Measurements from ENCODE around the gene CHRNA3. TPM values are rescaled to one million over a fixed set of nuclear protein-coding genes. Genes with fewer than 3 reads are reported as not detected.
"Not testable (repeated sequence)": the region's sequence is repeated elsewhere in the genome, so short reads cannot be mapped to it uniquely, and the experiment has no call there.

The CHRNA3 gene
- total RNA-seq, 1 donor from 2014 or later, result not detected

- peaks cover 2% of the 10 kb centered on the region for H3K4me1 Mint-ChIP-seq
- no peak for DNase-seq
These were observed 3.3 kb downstream of the CHRNA3 start for GRCh38 chr15:78617516-78617915.

GRCh38 chr15:78617076-78617475 is 3.7 kb downstream of the CHRNA3 start:
- no peaks in the 10 kb centered on the region for H3K36me3 Mint-ChIP-seq (ENCODE audit: low read depth)
- intact Hi-C loops (cut with micrococcal nuclease), result no loop called here
- H3K4me1 Mint-ChIP-seq, result peaks cover 2% of the 10 kb centered on the region
- H3K27ac Mint-ChIP-seq, result no peak overlapping the region
- H3K9me3 Mint-ChIP-seq, result no peaks in the 10 kb centered on the region
- H3K27me3 Mint-ChIP-seq, result peaks cover 29% of the 10 kb centered on the region
- no peak for DNase-seq
- H3K4me3 Mint-ChIP-seq, result no peak overlapping the region

More at GRCh38 chr15:78617516-78617915, 3.3 kb downstream of the CHRNA3 start:
- Mint-ChIP-seq H3K36me3 (ENCODE audit: low read depth) (no peaks in the 10 kb centered on the region), H3K27ac (no peak overlapping the region), H3K4me3 (no peak overlapping the region), H3K27me3 (peaks cover 32% of the 10 kb centered on the region), H3K9me3 (no peaks in the 10 kb centered on the region)
- intact Hi-C loops (cut with micrococcal nuclease), result no loop called here

GRCh38 chr15:78616506-78616905 is 4.3 kb downstream of the CHRNA3 start:
- H3K9me3 Mint-ChIP-seq, result no peaks in the 10 kb centered on the region
- no peaks in the 10 kb centered on the region for H3K36me3 Mint-ChIP-seq (ENCODE audit: low read depth)
- peaks cover 24% of the 10 kb centered on the region for H3K27me3 Mint-ChIP-seq
- intact Hi-C loops (cut with micrococcal nuclease), result no loop called here
- H3K4me1 Mint-ChIP-seq, result no peaks in the 10 kb centered on the region
- DNase-seq, result no peak
- no peak overlapping the region for H3K27ac Mint-ChIP-seq
- H3K4me3 Mint-ChIP-seq, result no peak overlapping the region

GRCh38 chr15:78615151-78615589 is 5.6 kb downstream of the CHRNA3 start:
- Mint-ChIP-seq H3K27ac (no peak overlapping the region), H3K36me3 (ENCODE audit: low read depth) (no peaks in the 10 kb centered on the region), H3K4me1 (no peaks in the 10 kb centered on the region), H3K27me3 (peaks cover 20% of the 10 kb centered on the region), H3K4me3 (no peak overlapping the region), H3K9me3 (no peaks in the 10 kb centered on the region)
- no peak for DNase-seq
- intact Hi-C loops (cut with micrococcal nuclease), result no loop called here

GRCh38 chr15:78614021-78614420 is 6.8 kb downstream of the CHRNA3 start:
- Mint-ChIP-seq H3K4me3 (no peak overlapping the region), H3K27me3 (peaks cover 12% of the 10 kb centered on the region), H3K4me1 (no peaks in the 10 kb centered on the region), H3K9me3 (no peaks in the 10 kb centered on the region), H3K36me3 (ENCODE audit: low read depth) (no peaks in the 10 kb centered on the region), H3K27ac (no peak overlapping the region)
- intact Hi-C loops (cut with micrococcal nuclease), result no loop called here
- DNase-seq, result no peak

GRCh38 chr15:78609551-78609950 is 11.2 kb downstream of the CHRNA3 start:
- H3K4me1 Mint-ChIP-seq, result not testable (repeated sequence)

GRCh38 chr15:78605680-78606079 is 15.1 kb downstream of the CHRNA3 start:
- Mint-ChIP-seq H3K27me3 (peaks cover 7% of the 10 kb centered on the region), H3K27ac (no peak overlapping the region), H3K36me3 (ENCODE audit: low read depth) (no peaks in the 10 kb centered on the region), H3K9me3 (no peaks in the 10 kb centered on the region), H3K4me1 (no peaks in the 10 kb centered on the region), H3K4me3 (no peak overlapping the region)
- intact Hi-C loops (cut with micrococcal nuclease), result no loop called here
- DNase-seq, result no peak

More at GRCh38 chr15:78609551-78609950, 11.2 kb downstream of the CHRNA3 start:
- H3K36me3 Mint-ChIP-seq (ENCODE audit: low read depth); DNase-seq; H3K27ac Mint-ChIP-seq; intact Hi-C loops (cut with micrococcal nuclease); H3K4me3 Mint-ChIP-seq; H3K27me3 Mint-ChIP-seq; H3K9me3 Mint-ChIP-seq: not testable (repeated sequence)

GRCh38 chr15:78605201-78605600 is 15.6 kb downstream of the CHRNA3 start:
- DNase-seq, result no peak
- Mint-ChIP-seq H3K27ac (no peak overlapping the region), H3K36me3 (ENCODE audit: low read depth) (no peaks in the 10 kb centered on the region), H3K4me3 (no peak overlapping the region), H3K27me3 (peaks cover 5% of the 10 kb centered on the region), H3K4me1 (no peaks in the 10 kb centered on the region), H3K9me3 (no peaks in the 10 kb centered on the region)
- intact Hi-C loops (cut with micrococcal nuclease), result no loop called here

- Mint-ChIP-seq H3K4me1 (no peaks in the 10 kb centered on the region), H3K4me3 (no peak overlapping the region), H3K27ac (no peak overlapping the region), H3K27me3 (peaks cover 1% of the 10 kb centered on the region), H3K36me3 (ENCODE audit: low read depth) (no peaks in the 10 kb centered on the region), H3K9me3 (no peaks in the 10 kb centered on the region)
- DNase-seq, result no peak
- intact Hi-C loops (cut with micrococcal nuclease), result no loop called here
These were observed 16.4 kb downstream of the CHRNA3 start for GRCh38 chr15:78604420-78604819.

GRCh38 chr15:78603467-78603866 is 17.3 kb downstream of the CHRNA3 start:
- Mint-ChIP-seq H3K27ac (no peak overlapping the region), H3K9me3 (no peaks in the 10 kb centered on the region), H3K36me3 (ENCODE audit: low read depth) (no peaks in the 10 kb centered on the region), H3K4me1 (no peaks in the 10 kb centered on the region), H3K27me3 (peaks cover 1% of the 10 kb centered on the region), H3K4me3 (no peak overlapping the region)
- intact Hi-C loops (cut with micrococcal nuclease), result no loop called here
- no peak for DNase-seq

GRCh38 chr15:78599189-78599588 is 21.6 kb downstream of the CHRNA3 start:
- Mint-ChIP-seq H3K27ac (no peak overlapping the region), H3K36me3 (ENCODE audit: low read depth) (no peaks in the 10 kb centered on the region), H3K4me1 (no peaks in the 10 kb centered on the region), H3K27me3 (no peaks in the 10 kb centered on the region), H3K9me3 (no peaks in the 10 kb centered on the region), H3K4me3 (no peak overlapping the region)
- intact Hi-C loops (cut with micrococcal nuclease), result no loop called here
- DNase-seq, result no peak

- Mint-ChIP-seq H3K36me3 (ENCODE audit: low read depth) (no peaks in the 10 kb centered on the region), H3K9me3 (no peaks in the 10 kb centered on the region), H3K27ac (no peak overlapping the region), H3K27me3 (no peaks in the 10 kb centered on the region), H3K4me3 (no peak overlapping the region), H3K4me1 (no peaks in the 10 kb centered on the region)
- DNase-seq, result no peak
- intact Hi-C loops (cut with micrococcal nuclease), result no loop called here
These were observed 22.4 kb downstream of the CHRNA3 start for GRCh38 chr15:78598348-78598747.

GRCh38 chr15:78597583-78597982 is 23.2 kb downstream of the CHRNA3 start:
- Mint-ChIP-seq H3K9me3 (no peaks in the 10 kb centered on the region), H3K4me3 (no peak overlapping the region), H3K36me3 (ENCODE audit: low read depth) (no peaks in the 10 kb centered on the region), H3K27ac (no peak overlapping the region), H3K4me1 (no peaks in the 10 kb centered on the region), H3K27me3 (no peaks in the 10 kb centered on the region)
- intact Hi-C loops (cut with micrococcal nuclease), result no loop called here
- no peak for DNase-seq

- Mint-ChIP-seq H3K4me1 (no peaks in the 10 kb centered on the region), H3K27ac (no peak overlapping the region), H3K27me3 (peaks cover 2% of the 10 kb centered on the region), H3K4me3 (no peak overlapping the region), H3K9me3 (no peaks in the 10 kb centered on the region), H3K36me3 (ENCODE audit: low read depth) (no peaks in the 10 kb centered on the region)
- no peak for DNase-seq
- intact Hi-C loops (cut with micrococcal nuclease), result no loop called here
These were observed 45.9 kb downstream of the CHRNA3 start for GRCh38 chr15:78574944-78575343.

GRCh38 chr15:78573416-78573815 is 47.4 kb downstream of the CHRNA3 start:
- DNase-seq, result no peak
- intact Hi-C loops (cut with micrococcal nuclease), result no loop called here
- Mint-ChIP-seq H3K27ac (no peak overlapping the region), H3K36me3 (ENCODE audit: low read depth) (no peaks in the 10 kb centered on the region), H3K4me3 (no peak overlapping the region), H3K27me3 (peaks cover 2% of the 10 kb centered on the region), H3K9me3 (no peaks in the 10 kb centered on the region), H3K4me1 (no peaks in the 10 kb centered on the region)
